HPDE6-E6E7 (cell line): ENCODE measurements around the gene PRPF19.
A peak's percentile ranks its signal among the peaks of the same experiment; 100 is the strongest.
"Not testable (repeated sequence)": the region's sequence is repeated elsewhere in the genome, so short reads cannot be mapped to it uniquely, and the experiment has no call there.

Experiments
- DNase-seq: peaks from one replicate; pipeline ENCODE4 v3.0.0; 2011; ENCODE audit warnings: missing footprints; ENCODE audit errors: extremely low spot score

PRPF19 gene

GRCh38 chr11:60923800-60924109, 17.4 kb upstream of the PRPF19 start:
- DNase-seq = no peak

DNA sequence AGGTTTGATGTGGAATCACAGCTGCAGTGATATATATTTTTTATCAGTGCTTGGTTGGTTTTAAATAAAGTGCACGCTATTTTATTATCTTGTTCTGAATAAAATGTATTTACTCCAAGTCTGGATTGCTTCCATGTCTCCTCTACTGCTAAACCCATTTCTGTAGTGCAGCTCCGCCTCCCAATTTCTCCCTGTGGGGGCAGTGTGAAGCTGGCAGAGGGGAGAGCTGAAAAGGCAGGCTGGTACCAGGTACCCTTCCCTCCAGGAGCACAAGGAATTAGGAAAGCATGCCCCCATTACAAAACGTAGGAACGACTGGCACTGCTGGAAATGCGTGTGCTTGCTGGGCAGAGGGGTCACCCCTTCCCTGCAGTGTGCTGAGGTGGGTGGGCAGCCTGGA, 16.9 kb upstream of the PRPF19 start:
- DNase-seq = no peak

- DNase-seq = no peak
These were observed 16.5 kb upstream of the PRPF19 start for GRCh38 chr11:60922906-60923305.

DNA sequence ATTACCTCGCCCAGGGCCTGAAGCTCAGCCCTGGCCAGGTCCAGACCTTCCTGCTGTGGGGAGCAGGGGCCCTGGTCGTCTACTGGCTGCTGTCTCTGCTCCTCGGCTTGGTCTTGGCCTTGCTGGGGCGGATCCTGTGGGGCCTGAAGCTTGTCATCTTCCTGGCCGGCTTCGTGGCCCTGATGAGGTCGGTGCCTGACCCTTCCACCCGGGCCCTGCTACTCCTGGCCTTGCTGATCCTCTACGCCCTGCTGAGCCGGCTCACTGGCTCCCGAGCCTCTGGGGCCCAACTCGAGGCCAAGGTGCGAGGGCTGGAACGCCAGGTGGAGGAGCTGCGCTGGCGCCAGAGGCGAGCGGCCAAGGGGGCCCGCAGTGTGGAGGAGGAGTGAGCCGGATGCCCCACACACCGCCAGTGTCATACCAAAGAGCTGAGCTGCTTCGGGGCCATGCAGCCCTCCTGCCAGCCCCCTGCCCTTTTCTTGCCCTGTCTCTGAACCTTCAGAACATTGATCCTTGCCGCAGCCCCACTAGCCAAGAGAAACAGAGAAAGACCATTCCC, 15.5 kb upstream of the PRPF19 start:
- DNase-seq = no peak

DNA sequence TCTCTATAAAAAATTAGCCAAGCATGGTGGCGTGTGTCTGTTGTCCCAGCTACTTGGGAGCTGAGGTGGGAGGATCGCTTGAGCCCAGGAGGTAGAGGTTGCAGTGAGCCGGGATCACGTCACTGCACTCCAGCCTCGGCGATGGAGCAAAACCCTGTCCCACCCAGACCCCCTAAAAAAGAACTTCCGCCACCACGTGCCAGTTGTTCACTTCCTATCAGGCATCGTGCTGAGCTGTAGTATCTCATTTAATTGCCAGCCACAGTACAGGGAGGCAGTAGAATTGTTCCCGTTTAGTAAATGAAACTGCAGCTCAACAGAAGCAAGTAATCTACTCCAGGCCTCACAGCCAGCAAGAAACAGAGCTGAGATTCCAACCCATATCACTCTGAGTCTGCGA, 14.9 kb upstream of the PRPF19 start:
- no peak for DNase-seq

DNA sequence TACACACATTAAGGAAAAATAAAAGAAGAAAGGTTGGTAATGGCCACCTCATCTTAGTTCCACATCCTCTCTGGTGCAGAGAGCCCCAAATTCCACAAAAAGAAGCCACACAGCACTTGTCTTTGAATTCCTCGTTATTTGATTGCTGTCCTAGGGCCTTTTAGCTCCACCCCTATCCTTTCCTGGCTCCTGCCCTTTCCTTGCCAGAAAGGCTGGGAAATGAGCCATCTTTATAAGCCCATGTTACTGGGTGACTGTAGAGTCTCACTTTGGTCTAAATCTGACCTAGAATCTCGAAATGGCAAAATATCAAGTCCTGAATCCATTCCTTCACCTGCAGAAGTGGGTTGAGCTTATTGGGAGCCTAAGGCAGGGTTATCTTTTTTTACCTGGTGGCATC, 13.6 kb upstream of the PRPF19 start:
- DNase-seq = no peak

DNA sequence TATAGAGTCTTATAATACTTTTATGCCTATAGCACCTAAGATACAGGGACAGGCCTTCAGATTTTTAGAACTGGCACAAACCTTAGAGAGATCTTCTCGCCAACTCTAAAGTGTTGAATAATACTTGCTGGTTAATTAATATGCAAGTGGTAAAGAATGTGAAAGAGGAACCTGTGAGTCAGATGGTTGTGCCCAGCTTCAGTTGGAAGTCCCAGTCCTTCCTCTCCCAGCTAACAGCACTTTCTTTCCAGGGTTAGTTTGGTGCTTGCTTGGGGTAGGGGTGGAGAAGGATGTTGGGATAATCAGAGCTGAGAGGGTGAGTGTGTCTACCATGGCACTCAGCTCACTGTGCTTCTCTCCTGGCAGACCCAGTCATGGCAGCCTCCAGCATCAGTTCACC, 12.9 kb upstream of the PRPF19 start:
- DNase-seq = no peak

DNA sequence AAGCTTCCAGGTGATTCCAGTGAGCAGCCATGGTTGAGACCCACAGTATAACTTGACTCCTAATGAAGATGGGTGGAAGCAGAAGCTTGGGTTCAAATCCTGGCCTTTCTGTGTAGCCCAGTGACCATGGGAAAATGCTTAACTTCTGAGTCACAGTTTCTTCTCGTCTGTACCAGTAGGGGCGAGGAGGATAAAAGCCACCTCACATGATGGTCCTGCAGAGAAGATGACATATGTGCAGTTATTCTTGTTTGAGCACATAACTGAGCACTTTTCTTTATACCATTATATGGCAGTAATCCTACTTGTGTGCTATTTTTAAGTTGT, 12.5 kb upstream of the PRPF19 start:
- DNase-seq = no peak

DNA sequence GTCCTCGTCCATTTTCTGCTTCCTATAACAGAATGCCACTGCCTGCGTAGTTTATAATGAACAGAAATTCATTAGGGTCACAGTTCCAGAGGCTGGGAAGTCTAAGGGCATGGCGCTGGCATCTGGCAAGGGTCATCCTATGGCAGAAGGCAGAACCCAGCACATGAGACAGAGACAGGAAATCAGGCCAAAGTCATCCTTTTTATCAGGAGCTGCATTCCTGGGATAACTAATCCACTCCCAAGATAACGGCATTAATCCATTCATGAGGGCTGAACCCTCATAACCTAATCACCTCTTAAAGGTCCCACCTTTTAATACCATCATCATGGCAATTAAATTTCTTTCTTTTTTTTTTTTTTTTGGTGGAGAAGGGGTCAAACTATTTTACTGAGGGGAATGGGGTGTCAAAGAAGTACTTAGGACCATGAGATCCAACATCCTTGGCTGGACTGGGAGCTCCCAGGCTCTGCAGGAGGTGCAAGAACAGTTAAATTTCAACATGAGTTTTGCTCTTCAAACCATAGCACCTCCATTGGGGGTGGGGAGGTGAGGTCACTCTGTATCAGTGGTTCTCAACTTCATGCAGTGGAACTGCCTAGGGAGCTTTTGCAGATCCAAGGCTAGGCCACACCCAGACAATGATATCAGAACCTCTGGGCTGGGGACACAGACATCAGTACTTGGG, 12.0 kb upstream of the PRPF19 start:
- DNase-seq = no peak

- no peak for DNase-seq
These were observed 10.9 kb upstream of the PRPF19 start for GRCh38 chr11:60917267-60917666.

- DNase-seq = no peak
These were observed 10.4 kb upstream of the PRPF19 start for GRCh38 chr11:60916669-60917206.

GRCh38 chr11:60915248-60915914, 9.0 kb upstream of the PRPF19 start:
- DNase-seq = peak; percentile 69

- DNase-seq = no peak
These were observed 8.4 kb upstream of the PRPF19 start for GRCh38 chr11:60914633-60915247.

DNA sequence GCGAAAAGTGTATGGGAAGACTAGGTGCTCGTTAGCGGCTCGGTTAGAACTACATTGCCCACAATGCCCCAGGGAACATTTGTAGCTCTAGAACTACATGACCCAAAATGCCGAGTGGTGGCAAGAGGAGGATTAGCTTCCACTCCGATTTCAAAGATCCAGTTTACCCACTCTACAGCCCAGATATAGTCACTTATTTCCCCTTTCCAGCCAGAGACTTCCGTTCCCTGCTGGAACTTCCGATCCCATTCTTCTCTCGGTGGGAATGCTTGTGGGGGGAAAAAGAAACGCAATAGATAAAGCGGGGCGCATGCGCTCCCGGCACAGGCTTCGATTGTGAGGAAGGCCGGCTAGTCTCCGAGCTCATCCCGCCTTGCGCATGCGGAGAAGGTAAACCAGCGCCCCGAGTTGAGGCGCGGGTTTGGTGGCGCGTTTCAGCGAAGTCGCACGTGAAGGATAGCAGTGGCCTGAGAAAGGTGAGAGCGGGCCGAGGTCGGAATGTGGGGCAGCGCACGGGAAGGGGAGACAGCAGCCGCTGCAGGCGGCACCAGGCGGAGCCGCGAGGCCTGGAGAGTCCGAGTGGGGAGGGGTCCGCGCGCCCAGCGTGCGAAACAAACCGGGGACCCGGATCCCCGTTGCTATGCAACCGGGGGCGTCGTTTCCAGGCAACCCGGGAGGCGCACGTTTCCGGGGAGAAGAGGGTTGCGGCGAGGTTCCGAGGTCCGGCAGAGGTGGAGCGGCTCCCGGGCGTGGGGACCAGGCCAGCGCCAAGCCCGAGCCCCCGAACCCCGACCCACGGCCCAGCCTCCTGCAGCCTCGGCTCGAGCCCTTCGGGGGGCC, 7.6 kb upstream of the PRPF19 start, which contains the start of gene TMEM109:
Gene TMEM109 (plus strand): TSS at position 366 of the 840 bp plus-strand sequence. CDS start 5,536 bp downstream, outside the sequence.
- peak; percentile 88 for DNase-seq

- DNase-seq = no peak
These were observed 6.6 kb upstream of the PRPF19 start for GRCh38 chr11:60912851-60913528.

DNA sequence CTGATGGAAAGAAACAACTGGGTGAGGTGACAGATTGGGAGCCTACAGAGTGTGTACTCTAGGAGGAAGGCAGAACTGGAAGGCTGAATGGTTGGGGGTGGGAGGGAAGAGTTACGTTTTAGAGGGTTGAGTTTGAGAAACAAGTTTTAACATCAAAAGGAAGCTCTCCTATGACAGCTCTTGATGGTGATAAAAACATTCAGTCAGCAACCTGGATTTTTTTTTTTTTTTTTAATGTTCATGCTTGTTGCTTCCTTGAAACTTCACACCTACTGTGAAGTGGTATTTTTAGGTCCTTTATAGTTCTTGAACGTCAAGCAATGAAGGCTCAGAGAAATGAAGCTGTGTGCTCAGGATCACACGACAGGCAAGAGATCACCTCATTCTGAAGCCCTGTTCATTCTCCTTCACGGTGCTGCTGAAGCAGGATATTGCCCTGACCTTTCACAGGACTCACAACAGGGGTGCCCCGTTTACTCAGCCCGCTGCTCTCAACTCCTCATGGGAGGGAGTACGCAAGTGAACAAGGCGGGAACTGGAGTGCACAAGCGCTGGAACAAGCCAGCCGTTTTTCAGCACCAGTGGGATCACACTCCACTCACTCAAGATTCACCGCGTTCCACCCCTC, 6.0 kb upstream of the PRPF19 start:
- no peak for DNase-seq

GRCh38 chr11:60910711-60911380, 4.5 kb upstream of the PRPF19 start:
- DNase-seq = no peak

- DNase-seq = no peak
These were observed 3.9 kb upstream of the PRPF19 start for GRCh38 chr11:60910281-60910687.

DNA sequence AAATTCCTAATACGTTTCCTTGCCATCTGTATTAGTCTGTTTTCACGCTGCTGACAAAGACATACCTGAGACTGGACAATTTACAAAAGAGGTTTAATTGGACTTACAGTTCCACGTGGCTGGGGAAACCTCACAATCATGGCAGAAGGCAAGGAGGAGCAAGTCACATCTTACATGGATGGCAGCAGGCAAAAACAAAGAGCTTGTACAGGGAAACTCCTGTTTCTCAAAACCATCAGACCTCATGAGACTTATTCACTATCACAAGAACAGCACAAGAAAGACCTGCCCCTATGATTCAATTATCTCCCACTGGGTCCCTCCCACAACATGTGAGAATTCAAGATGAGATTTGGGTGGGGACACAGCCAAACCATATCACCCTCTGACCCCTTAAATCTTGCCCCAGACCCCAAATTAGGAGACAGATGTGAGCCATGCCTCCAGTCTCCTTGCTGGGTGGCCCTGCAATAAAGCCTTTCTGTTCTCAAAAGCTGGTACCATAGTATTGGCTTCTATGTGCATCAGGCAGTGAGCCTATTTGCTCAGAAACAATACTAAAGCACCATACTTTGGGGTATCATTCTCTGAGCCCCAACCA, 3.4 kb upstream of the PRPF19 start:
- DNase-seq = not testable (repeated sequence)

DNA sequence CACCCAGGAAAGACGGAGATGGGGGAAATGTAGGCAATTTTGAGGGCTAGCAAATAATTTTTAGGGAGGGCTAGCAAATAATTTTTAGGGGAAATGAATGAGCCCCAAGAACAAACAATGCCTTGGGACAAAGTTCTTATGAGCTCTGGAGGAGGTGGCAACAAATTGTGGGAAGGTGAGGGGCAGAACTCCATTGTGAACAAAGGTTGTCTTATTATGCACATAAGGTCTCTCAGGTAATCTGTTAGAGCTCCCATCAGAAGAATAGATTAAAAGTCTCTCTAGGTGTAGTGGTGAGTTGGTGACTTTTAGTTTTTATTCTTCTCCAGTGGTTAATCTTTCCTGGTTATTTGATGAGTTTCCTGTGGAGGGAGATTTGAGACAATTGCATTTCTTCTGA, 2.4 kb upstream of the PRPF19 start:
- DNase-seq = no peak
